ENCODE results near the gene GCNT2.

DNA sequence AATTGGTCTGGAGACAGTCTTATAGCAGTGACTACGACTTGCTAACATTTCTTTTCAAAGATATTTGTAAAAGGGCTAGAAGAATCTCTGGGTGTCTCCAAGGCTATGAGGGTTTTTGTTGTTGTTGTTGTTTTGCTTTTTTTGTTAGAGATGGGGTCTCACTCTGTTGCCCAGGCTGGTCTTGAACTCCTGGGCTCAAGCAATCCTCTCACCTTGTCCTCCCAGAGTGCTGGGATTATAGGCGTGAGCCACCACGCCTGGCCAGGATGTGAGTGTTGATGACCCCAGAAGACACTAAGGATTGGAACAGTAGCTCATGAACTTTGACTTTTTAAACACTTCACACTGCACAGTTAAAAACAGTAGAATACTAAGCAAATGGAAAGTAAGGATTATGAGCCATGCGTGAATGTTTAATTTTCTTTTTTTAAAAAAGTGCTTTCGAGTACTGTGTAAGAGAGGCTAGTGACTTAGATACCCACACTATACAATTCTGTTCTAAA lies 76.4 kb downstream of the GCNT2 start:
- TF ChIP-seq EZH2 (IDR thresholded peaks at IDR 0.05; ENCODE audit: borderline replicate concordance, low read length): no peak
- TF ChIP-seq, protein P1, sequence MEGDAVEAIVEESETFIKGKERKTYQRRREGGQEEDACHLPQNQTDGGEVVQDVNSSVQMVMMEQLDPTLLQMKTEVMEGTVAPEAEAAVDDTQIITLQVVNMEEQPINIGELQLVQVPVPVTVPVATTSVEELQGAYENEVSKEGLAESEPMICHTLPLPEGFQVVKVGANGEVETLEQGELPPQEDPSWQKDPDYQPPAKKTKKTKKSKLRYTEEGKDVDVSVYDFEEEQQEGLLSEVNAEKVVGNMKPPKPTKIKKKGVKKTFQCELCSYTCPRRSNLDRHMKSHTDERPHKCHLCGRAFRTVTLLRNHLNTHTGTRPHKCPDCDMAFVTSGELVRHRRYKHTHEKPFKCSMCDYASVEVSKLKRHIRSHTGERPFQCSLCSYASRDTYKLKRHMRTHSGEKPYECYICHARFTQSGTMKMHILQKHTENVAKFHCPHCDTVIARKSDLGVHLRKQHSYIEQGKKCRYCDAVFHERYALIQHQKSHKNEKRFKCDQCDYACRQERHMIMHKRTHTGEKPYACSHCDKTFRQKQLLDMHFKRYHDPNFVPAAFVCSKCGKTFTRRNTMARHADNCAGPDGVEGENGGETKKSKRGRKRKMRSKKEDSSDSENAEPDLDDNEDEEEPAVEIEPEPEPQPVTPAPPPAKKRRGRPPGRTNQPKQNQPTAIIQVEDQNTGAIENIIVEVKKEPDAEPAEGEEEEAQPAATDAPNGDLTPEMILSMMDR (IDR thresholded peaks at IDR 0.05; ENCODE audit: low read length): no peak
